ENCODE results near the gene KCNJ10.
A peak's percentile ranks its signal among the peaks of the same experiment; 100 is the strongest.
"Not testable (repeated sequence)": the region's sequence is repeated elsewhere in the genome, so short reads cannot be mapped to it uniquely, and the experiment has no call there.

Gene KCNJ10

DNA sequence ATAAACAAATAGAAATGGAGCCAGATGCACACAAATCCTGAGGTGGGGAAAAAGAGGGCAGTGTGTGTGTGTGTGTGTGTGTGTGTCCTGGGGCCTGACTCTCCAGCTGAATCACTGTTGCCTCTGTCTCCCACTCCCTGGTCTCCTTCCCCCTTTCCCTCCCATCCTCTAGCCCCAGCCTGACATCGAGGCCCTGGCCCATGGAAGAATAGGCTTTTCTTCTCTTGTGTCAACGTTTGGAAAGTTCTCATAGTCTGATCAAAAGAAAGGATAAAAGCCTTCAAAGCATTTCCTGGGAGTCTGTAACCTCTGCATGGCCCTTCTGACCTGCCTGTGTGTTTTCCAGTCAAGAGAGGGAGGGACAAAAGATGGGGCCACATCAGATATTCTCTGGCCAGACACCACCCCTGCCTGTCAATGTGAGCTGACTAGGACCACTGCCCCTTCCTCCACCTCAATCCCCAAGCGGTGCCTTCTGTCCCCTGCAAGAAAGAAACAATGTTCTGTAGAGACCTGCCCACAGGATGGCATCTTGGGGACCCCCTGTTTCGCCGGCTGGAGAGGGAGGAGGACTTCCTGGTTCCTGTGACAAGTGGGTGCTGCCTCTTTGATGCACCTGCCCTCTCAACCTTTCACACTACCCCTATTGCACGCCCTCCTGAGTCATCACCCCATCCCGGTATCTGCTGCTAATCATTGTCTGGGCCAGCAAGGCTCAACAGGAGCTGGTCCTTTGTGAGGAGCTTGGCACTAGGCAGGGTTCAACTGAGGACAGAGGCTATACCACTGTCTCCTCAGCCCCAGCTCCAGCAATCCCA is 16.2 kb downstream of the KCNJ10 start:
- DNase-seq = no peak

DNA sequence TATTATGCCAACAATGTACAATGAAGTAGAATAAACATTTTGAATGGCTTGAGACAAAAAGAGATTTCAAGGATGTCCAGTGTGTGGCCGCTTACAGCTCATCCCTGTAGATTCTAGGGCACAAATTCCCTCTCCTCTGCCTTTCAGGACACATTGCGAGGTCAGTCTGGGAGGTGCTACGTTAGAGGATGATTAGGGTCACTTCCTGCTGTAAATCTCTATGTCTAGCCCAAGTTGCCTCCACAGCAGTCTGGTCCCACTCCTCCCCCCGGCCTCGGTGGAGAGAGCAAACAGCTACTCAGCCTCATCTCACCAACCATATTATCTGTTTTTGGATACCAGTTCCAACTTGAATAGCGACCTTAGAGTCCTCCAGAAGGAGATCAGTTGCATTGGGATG is 17.0 kb downstream of the KCNJ10 start:
- DNase-seq = no peak

DNA sequence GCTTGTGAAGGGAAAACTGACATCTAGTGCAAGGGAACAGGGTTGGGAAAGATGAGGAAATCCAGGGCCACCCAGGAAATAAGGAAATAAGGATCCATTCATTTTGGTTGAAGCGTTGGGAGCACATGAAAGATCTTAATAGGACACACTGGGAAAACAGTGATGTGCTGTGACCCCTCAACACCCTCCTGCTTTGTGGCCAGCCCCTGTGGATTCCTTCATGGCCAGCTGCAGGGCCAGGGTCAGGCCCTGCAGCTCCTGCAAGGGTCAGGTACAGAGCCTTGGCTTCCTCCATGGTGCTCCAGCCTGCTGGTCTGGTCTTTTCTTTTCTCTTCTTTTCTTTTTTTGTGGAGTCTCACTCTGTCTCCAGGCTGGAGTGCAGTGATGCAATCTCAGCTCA is 19.3 kb downstream of the KCNJ10 start:
- DNase-seq = no peak

DNA sequence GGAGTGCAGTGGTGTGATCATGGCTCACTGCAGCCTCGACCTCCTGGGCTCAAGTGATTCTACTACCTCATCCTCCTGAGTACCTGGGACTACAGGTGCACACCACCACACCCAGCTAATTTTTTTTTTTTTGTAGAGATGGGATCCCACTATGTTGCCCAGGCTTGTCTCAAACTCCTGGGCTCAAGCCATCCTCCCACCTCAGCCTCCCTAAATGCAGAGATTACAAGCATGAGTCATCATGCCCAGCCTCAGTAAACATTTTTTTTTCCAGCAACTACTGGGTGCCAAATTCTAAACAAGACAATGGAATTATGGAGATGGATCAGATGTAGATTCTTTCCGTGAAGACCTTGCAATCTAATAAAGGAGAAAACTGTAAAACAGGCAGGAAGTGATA is 19.8 kb downstream of the KCNJ10 start:
- DNase-seq = not testable (repeated sequence)

DNA sequence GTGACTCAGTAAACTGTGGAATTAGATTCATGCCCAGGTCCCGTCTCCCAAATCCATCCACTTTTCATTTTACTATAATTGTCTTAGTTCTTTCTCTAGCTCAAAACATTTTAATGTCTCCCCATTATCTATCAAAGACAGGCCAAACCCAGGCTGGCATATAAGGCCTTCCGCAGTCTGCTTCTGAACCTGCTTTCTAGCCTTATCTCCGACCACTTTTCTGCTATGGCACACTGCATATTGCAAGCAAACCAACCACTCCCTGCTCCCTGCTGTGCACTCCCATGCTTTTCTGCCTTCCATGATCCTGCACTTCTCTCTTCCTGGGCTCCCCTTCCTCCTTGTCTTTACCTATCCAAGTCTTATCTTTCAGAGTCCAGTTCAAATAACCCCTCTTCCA is 20.9 kb downstream of the KCNJ10 start:
- DNase-seq = no peak

DNA sequence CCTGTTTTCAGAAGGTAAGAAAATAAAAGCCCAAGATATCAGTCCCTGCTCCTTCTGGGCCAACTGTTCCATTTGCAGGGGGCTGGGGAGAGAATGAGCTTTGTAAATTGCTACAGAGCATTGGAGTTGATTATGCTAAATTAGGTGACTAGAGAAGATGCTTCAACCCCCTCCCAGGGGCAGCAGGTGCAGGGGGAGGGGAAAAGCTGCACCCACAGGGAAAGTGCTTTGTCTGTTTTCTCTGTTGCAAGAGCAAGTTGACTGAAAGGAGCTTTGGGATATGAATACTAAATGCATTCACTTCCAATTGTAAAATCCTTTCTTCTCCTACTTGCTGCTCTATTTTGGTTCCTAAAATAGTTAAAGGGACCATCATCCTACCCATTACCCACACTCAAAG is 21.6 kb downstream of the KCNJ10 start:
- DNase-seq = no peak

DNA sequence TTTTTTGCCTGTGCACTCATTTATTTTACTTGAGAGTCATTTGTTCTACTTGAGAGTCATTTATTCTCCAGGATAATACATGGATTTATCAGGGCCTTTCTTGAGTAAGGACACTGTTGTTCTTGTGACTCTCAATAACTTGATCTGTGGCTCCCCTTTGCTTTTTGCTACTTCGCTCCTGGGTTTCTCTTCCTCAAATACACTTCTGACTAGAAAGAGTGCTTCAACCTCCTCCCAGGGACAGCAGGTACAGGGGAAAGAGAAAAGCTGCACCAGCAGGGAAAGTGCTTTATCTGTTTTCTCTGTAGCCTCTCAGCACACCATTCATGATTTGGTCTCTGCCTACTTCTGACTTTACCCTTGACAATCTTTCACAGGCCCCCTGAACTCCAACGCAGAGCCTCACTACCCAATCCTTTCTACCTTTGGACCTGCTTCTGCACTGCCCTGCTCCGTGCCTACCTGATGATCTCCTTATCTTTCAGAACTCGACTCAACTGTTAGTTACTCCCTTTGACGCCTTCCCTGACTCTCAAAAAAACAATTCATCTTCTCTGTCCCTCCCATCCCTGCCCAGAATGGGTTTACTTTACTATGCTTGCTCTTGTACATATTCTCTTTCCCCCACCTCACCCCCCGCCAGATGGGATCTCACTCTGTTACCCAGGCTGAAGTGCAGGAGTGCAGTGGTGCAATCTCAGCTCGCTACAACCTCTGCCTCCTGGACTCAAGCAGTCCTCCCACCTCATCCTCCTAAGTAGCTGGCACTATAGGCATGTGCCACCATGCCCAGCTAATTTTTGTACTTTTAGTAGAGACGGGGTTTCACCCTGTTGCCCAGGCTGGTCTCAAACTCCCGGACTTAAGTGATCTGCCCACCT is 22.6 kb downstream of the KCNJ10 start:
- no peak for DNase-seq

DNA sequence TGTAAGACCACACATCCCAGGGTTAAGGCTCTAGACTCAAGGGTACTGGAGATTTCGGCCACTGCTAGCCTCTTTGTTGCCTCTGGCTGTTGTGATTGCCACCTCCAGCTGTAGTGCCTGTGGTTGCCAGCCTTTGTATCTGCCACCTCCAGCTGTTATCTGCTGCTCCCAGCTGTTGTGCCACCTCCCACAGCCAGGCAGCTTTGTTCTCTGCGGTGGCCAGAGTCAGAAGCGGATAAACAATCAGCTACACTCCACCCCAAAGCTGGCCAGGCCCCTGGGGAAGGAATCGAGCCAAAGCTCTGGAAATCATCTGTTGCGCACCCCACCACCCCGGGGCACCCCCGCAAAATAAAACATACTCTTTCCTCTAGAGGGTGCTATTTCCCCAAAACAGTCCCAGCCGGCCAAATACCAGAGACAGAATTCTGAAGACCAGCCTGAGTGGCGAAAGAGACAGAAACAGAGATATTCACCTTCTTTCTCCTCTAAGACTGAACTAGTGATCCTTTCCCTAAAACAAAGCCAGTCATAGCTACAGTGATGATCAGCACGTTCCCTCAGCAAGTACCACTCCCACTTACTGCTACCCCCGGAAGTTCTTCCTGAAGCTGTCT is 23.4 kb downstream of the KCNJ10 start:
- peak in 1 of 2 experiments; percentile 4 for DNase-seq

DNA sequence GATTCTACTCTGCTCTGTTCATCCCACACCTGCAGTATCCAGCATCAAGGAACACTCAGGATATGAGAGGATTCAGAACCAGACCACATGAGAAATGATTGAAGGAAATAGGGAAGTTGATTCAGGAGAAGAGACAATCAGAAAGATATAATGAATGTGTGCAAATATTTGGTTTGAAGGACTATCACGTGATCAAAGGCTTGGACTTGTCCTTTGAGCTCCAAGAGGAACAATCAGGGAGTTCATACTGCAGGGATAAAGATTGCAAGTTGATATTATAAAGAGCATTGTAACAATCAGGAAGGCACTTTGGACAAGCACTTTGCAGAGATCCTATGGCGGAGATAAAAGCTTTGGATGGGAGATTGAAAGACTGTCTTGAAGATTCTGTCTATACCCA is 24.3 kb downstream of the KCNJ10 start:
- DNase-seq = no peak

DNA sequence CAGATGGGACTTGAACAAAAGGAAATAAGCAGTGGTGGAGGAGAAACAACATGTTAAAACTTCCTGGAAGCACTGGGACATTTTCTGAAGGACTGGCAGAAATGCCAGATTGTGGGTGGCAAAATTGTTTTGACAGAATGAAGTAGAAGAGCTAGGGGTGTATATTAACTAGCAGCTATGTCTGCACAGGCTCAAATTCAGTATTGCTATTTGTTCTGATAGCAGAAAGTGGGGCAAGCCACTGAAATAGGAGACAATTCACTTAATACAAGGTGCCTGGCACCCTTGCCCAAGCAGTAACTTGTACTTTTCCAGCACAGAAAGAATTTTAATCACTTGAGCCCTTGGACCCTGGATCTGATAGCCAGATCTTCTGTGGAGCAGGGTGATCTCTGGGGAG is 26.4 kb downstream of the KCNJ10 start:
- no peak for DNase-seq

DNA sequence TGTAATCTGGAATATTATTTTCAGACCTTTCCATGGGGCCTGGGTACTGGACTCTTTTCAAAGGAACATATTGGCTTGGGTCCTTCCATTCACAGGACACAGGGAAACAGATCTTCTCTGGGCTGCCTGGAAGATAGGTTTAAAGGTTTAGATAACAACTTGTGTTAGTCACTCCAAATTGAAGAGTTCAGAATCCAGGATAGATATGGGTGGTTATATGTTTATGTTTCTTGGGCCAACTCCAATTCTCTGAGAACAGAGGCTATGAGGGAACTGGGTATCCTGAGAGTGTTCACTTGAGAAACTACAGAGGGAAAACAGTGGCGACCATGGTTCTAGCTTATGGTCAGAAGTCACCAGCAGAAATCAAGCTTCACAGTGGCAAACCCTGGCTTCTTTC is 29.5 kb downstream of the KCNJ10 start:
- DNase-seq = no peak

DNA sequence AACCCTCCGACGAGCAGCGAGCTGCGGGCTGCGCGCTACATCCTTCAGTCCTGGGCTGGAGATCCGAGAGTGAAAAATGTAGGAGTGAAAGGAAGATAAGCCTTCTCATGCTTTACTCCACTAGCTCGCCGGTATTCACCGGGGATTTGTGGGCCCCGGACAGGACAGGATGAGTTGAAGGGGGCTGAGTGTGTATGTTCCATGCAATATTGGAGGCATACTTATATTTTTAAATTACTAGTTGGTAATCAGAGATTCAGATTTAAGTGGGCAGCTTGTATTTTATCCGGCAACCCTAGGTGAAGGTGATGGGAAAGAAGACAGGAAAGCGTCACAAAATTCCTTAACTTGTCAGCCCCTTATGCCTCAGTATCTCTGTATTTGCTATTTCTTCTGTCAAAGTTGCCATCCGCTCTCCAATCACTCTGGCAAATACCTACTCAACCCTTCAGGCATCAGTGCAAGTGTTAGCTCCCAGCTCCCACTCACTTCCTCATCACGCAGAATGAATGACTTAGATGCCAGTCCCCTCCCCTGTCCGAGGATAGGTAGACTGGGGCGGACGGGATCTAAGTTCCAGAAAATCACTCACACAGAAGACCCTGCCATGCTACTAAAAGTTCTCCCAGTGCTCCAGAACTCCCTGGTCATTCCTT is 37.7 kb downstream of the KCNJ10 start:
- peak in 1 of 2 experiments; percentile 7 for DNase-seq

DNA sequence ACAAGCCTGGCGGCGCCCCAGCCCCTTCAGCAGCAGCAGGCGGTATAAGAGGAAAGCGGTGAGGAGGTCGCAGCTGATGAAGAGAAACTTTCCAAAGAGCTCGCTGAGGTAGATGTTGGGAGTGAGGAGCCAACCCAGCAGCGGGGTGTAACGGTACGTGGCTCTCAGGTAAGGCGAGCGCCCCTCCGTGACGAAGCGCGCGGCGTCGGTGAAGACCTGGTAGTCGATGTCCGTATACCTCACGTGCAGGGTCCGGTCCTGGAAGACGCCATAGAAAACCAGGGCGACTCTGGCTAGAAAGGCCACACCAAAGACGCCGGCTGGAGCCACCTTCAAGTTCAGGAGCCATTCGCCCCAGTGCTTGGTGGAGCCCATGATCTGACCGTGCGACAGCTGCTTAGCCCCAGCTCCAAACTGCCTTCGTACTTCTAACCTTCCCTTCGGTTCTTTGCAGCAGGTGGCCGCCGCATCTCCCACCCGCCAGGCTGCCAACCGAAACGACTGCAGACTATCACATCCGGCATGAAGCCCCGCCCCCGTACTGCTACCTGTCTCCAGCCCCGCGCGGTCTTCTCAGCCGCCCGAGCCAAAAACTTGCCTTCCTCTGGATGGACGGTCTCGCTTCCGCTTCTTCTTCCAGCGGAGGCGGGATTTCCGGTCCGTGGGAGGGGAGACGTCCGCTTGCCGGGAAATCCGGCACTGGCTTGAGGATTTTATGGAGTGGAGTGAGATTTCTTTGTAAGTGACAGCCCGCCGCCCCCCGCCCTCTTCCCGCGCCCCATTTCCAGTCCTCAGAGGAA is 38.4 kb downstream of the KCNJ10 start, which contains the start of gene PIGM:
TSS of gene PIGM (minus strand) at position 626 of the 800 bp plus-strand sequence. CDS start at position 375, 251 bp downstream.
- DNase-seq = peak; percentile 96 to 97

DNA sequence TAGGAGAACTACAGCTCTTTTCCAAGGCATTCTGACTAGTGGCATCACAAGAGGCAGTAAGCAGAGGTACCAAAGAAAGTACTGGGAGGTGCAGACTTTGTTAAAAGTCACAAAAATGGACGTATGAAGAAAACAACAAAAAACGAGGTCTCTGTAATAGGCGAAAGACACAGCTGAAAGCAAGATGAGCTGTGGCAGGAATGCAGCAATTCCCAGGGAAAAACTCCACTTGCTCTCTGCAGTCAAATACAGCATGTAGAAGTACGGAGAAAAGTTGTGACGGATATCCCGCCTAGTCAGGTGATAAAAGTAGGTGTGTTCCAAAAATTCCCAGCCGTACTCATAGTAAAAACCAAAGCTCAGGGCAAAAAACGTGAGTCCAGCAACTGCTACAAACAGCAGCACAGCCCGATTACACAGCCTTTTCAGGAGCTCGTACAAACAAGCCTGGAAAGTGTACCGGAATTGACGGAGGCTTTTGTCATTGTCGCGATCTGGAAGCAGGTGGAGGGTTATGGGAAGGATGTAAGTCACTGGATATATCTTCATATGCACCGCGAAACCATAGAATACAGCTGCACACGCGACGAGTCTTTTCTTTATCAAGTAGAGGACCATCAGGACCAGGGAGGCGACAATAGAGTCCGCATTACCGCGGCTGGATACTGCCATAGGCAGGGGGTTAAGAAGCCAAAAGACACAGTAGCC is 39.1 kb downstream of the KCNJ10 start:
- peak in 1 of 2 experiments; percentile 8 for DNase-seq

DNA sequence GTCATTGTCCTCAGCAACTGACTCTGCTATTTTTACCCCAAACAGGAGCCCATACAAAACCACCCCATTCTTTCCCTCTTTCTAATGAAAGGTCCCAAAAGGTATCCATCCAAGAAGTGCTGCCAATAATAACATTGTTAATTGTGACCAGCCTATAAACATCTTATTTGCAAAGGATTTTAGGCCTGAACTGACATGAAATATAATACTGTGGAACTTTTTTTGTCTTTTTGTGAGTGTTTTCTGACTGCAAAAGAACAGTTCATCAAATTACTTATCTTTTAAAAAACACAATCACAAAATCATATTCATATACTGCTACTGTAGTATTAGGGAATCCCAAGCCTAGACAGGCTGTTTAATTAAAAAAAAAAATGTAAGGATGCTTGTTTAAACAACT is 41.5 kb downstream of the KCNJ10 start:
- no peak for DNase-seq

DNA sequence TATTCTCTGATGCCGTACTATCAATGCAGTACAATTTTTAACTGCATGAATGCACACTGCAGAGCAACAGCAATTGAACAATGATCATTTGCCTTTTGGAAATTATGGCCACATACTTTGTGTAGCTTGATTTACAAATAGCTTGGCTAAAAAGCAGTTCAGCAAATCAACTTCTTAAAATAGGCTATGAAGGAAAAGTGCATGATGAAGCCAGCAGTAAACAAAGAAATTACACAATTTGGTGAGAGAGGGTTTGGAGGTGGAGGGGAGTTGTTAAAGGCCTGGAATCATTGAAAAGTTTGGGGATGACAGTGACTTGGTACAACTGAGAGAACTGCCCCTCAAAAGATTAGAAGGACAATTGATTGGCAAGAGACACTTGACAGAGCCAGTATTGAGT is 44.6 kb downstream of the KCNJ10 start:
- no peak for DNase-seq

DNA sequence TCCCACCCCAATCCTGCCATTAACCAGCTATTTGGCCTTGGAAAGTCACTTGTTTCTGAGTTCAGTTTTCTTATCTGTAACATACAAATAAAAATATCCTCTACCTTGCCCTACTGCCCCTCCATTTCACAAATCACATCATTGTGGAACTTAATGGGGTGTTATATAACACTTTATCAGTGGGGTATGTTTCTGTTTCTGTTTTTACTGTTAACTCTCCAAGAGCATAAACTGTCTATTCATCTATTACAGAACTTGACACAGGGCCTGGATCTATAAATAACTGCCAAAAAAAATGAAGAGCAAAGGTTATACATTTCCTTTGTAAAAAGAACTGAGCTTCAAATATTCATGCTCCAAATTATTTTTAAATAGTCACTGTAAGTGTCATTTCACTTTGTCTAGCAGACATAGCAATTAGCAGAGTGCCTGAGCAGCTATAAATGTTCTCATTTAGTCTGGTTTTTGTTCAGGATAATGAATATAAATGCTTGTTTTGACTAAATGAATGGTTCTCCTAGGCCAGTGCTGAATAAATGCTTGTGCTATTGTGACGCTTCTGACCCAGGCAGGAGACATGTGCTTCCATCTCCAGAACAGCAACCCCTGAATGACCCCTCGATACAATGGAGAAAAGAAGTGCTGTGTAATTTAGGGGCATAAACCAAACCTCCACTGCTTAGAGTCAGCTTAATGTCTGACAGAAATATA is 45.6 kb downstream of the KCNJ10 start:
- no peak for DNase-seq

DNA sequence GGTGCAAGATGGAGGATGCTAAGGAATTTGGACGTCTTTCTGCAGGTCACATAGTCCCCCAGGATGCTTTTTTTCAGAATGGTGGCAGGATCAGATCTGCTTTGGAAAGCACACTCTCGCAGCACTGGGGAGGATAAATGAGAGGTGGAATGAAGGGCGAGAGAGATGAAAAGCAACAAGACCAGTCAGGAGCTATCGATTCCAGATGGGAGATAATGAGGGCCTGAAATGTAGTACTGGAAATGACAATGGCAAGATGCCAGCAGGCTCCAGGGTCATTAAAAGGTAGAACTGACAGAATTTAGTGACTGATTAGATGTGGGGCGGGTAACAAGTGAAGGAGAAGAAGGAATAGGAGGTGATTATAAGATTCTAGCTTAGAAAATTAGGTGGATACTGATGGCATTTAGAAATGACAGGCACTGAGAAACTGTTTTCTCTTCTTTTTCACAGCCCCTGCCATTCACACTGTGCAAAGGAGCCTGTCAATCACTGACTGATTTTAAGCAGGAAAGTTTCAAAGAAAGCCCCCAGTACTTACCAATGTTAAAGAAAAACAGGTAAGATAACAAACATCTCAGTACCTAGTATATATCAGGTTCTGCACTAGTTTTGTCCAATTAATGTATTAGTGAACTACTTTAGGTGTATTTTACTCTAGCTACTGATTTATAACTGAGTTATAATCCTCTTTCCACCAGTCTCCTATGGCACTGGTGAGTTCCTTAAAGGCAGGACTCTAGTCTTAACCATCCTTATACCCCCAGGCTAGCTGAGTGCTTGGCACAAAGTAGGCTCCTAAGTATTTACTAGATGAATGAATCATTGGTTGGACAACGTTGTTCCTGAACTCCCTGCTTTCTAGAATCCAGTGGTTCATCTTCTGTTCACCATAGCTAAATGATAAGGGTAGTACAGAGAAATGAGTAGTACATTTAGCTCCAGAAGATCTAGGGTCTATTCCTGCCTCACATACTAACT is 47.3 kb downstream of the KCNJ10 start:
- DNase-seq = no peak

DNA sequence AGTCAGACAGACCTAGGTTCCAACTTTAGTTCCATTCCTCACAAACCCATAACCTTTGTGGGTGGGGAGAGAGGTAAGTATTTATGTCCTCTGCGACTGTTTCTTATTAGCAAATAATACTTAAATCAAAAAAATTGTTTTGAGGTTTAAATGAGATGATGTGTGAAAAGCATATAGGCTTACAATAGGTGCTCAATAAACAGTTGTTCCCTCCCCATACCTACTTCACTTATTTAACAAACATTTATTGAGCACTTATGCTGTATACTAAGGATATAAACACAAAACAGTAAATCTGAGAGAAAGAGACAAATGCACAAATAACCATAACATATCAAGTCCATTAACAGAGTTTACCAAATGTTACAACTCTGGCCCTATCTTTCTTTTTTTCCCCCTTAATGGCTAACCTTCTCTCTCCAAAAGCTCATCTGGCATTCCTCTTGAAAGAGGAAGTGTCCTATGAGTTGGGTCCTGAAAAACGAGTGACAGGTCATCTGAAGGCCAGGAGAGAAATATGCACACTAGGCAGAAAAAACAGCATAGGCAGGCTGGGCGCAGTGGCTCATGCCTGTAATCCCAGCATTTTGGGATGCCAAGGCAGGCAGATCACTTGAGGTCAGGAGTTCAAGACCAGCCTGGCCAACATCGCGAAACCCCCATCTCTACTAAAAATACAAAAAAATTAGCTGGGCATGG is 48.4 kb downstream of the KCNJ10 start:
- DNase-seq = no peak
